Liver (tissue), 3 donors: ENCODE measurements around the gene PSMB7.

Experiments
- GABPA ChIP-seq, 2 donors: IDR thresholded peaks in 1 of 2; conservative IDR thresholded peaks in 1 of 2; 2 replicates each; pipeline ENCODE4 v1.6.1; 2016; ENCODE audit warnings: antibody characterized with exemption in 2 of 2, mild to moderate bottlenecking in 1 of 2, moderate library complexity in 1 of 2
- JUND ChIP-seq, 2 donors: IDR thresholded peaks; 2 replicates each; pipeline ENCODE4 v1.6.1; 2016; ENCODE audit warnings: antibody characterized with exemption in 2 of 2
- NR2F2 ChIP-seq: IDR thresholded peaks from 2 replicates; pipeline ENCODE4 v1.6.1; 2016; ENCODE audit warnings: antibody characterized with exemption
- RAD21 ChIP-seq, 2 donors: IDR thresholded peaks; 2 replicates each; pipeline ENCODE4 v1.6.1; 2016; ENCODE audit warnings: antibody characterized with exemption in 2 of 2, mild to moderate bottlenecking in 2 of 2
- RXRA ChIP-seq, 2 donors: IDR thresholded peaks; 2 replicates each; pipeline ENCODE4 v1.6.1; 2017 to 2018; ENCODE audit warnings: antibody characterized with exemption in 2 of 2, mild to moderate bottlenecking in 1 of 2
- TAF1 ChIP-seq: conservative IDR thresholded peaks from 2 replicates; pipeline ENCODE4 v1.6.1; 2016; ENCODE audit warnings: antibody characterized with exemption, mild to moderate bottlenecking
- YY1 ChIP-seq: IDR thresholded peaks from 2 replicates; pipeline ENCODE4 v1.6.1; 2016; ENCODE audit warnings: antibody characterized with exemption, mild to moderate bottlenecking
- TF ChIP-seq, protein P1 (sequence below): fragments of 150-350 bp; IDR thresholded peaks from 2 replicates; pipeline ENCODE4 v1.5.1; 2017; ENCODE audit warnings: improper control_type of control experiment, low read depth, low read length; ENCODE audit not compliant: missing input control
- TF ChIP-seq, protein P2 (sequence below): IDR thresholded peaks from 2 replicates; pipeline ENCODE4 v1.6.1; 2016; ENCODE audit warnings: antibody characterized with exemption, mild to moderate bottlenecking
- TF ChIP-seq, protein P3 (sequence below): IDR thresholded peaks from 2 replicates; pipeline ENCODE4 v1.6.1; 2016; ENCODE audit warnings: antibody characterized with exemption
- TF ChIP-seq, protein P4 (sequence below): IDR thresholded peaks from 2 replicates; pipeline ENCODE4 v1.6.1; 2016; ENCODE audit warnings: antibody characterized with exemption
- donor health status: healthy.
- donor health status: healthy.

DNA sequence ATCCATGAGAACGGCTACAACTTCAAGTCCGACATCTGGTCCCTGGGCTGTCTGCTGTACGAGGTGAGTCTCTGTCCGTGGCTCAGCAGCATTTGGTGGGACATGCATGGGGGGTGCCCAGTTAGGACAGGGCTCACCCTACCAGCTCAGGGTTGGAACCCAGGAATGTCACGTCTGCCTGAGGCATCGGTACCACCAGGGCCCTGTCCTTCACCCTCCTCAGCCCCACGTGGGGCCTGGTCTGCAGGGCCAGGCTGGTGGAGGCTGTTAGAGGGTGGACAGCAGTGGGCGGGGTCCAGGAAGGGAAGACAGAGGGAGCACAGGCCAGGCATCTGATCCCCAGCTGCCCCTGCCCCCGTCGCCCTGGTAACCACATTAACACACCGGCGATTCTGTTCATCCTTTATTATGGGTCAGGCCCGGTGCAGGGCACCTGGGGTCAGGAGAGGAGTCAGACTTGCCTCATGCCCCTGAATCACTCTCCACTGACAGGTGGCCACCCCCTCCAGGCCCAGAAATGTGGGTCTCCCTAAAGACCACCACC, 75.6 kb downstream of the PSMB7 start:
- no peak for TF ChIP-seq TAF1
- TF ChIP-seq, protein P1, sequence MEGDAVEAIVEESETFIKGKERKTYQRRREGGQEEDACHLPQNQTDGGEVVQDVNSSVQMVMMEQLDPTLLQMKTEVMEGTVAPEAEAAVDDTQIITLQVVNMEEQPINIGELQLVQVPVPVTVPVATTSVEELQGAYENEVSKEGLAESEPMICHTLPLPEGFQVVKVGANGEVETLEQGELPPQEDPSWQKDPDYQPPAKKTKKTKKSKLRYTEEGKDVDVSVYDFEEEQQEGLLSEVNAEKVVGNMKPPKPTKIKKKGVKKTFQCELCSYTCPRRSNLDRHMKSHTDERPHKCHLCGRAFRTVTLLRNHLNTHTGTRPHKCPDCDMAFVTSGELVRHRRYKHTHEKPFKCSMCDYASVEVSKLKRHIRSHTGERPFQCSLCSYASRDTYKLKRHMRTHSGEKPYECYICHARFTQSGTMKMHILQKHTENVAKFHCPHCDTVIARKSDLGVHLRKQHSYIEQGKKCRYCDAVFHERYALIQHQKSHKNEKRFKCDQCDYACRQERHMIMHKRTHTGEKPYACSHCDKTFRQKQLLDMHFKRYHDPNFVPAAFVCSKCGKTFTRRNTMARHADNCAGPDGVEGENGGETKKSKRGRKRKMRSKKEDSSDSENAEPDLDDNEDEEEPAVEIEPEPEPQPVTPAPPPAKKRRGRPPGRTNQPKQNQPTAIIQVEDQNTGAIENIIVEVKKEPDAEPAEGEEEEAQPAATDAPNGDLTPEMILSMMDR: no peak
- TF ChIP-seq, protein P2, sequence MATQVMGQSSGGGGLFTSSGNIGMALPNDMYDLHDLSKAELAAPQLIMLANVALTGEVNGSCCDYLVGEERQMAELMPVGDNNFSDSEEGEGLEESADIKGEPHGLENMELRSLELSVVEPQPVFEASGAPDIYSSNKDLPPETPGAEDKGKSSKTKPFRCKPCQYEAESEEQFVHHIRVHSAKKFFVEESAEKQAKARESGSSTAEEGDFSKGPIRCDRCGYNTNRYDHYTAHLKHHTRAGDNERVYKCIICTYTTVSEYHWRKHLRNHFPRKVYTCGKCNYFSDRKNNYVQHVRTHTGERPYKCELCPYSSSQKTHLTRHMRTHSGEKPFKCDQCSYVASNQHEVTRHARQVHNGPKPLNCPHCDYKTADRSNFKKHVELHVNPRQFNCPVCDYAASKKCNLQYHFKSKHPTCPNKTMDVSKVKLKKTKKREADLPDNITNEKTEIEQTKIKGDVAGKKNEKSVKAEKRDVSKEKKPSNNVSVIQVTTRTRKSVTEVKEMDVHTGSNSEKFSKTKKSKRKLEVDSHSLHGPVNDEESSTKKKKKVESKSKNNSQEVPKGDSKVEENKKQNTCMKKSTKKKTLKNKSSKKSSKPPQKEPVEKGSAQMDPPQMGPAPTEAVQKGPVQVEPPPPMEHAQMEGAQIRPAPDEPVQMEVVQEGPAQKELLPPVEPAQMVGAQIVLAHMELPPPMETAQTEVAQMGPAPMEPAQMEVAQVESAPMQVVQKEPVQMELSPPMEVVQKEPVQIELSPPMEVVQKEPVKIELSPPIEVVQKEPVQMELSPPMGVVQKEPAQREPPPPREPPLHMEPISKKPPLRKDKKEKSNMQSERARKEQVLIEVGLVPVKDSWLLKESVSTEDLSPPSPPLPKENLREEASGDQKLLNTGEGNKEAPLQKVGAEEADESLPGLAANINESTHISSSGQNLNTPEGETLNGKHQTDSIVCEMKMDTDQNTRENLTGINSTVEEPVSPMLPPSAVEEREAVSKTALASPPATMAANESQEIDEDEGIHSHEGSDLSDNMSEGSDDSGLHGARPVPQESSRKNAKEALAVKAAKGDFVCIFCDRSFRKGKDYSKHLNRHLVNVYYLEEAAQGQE: no peak
- TF ChIP-seq GABPA (IDR thresholded peaks at IDR 0.05 in 1 of 2, conservative IDR thresholded peaks at IDR 0.05 in 1 of 2): no peak
- TF ChIP-seq RAD21 (IDR thresholded peaks at IDR 0.05): no peak
- no peak for TF ChIP-seq JUND (IDR thresholded peaks at IDR 0.05)
- TF ChIP-seq NR2F2: no peak
- no peak for TF ChIP-seq YY1
- TF ChIP-seq, protein P3, sequence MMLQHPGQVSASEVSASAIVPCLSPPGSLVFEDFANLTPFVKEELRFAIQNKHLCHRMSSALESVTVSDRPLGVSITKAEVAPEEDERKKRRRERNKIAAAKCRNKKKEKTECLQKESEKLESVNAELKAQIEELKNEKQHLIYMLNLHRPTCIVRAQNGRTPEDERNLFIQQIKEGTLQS: no peak
- TF ChIP-seq RXRA (IDR thresholded peaks at IDR 0.05): no peak
- TF ChIP-seq, protein P4, sequence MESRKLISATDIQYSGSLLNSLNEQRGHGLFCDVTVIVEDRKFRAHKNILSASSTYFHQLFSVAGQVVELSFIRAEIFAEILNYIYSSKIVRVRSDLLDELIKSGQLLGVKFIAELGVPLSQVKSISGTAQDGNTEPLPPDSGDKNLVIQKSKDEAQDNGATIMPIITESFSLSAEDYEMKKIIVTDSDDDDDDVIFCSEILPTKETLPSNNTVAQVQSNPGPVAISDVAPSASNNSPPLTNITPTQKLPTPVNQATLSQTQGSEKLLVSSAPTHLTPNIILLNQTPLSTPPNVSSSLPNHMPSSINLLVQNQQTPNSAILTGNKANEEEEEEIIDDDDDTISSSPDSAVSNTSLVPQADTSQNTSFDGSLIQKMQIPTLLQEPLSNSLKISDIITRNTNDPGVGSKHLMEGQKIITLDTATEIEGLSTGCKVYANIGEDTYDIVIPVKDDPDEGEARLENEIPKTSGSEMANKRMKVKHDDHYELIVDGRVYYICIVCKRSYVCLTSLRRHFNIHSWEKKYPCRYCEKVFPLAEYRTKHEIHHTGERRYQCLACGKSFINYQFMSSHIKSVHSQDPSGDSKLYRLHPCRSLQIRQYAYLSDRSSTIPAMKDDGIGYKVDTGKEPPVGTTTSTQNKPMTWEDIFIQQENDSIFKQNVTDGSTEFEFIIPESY: no peak
